BJ (cell line): ENCODE measurements around the gene COL23A1. TPM values are rescaled to one million over a fixed set of nuclear protein-coding genes. Genes with fewer than 3 reads are reported as not detected.
"Not testable (repeated sequence)": the region's sequence is repeated elsewhere in the genome, so short reads cannot be mapped to it uniquely, and the experiment has no call there.

Experiments
- CTCF ChIA-PET: fragments of 350-600 bp; formaldehyde crosslinking; extraction: SDS; loops from one replicate; lab custom pipeline; 2021; ENCODE audit warnings: antibody characterized with exemption, inconsistent platforms; lab: Yijun Ruan, JAX
- POLR2A ChIA-PET: fragments of 300-600 bp; sonication (Branson Sonifier 250); formaldehyde crosslinking; extraction: SDS; loops from one replicate; lab custom pipeline; 2021; ENCODE audit warnings: antibody characterized with exemption; lab: Charles Lee
- DNase-seq: peaks from one replicate; pipeline ENCODE4 v3.0.0-alpha.2; 2011; ENCODE audit warnings: low read depth
- H3K27me3 ChIP-seq: 2 replicates; pipeline ENCODE4 v1.6.0; 2011; ENCODE audit warnings: low read length; ENCODE audit not compliant: control insufficient read depth, insufficient read depth
- H3K36me3 ChIP-seq: 2 replicates; pipeline ENCODE4 v1.5.1; 2011; ENCODE audit warnings: low read length; ENCODE audit not compliant: control insufficient read depth, insufficient read depth
- H3K4me3 ChIP-seq: 2 replicates; pipeline ENCODE4 v1.5.1; 2011; ENCODE audit warnings: low read depth, mild to moderate bottlenecking, control low read depth, low read length
- CTCF ChIP-seq: IDR thresholded peaks from 2 replicates; pipeline ENCODE4 v1.5.1; 2011; ENCODE audit warnings: low read depth, mild to moderate bottlenecking, control low read depth, inconsistent platforms, low read length, moderate library complexity; ENCODE audit not compliant: insufficient read depth
- polyA plus RNA-seq: library from polyadenylated mRNA; depleted of rRNA; stranded (reverse); fragments of >200 nt; gene quantifications from 2 replicates; pipeline ENCODE4 v1.2.3, GENCODE V29; 2011

COL23A1 gene
- polyA plus RNA-seq, 1 experiment = not detected

- H3K36me3 ChIP-seq = no peaks in the 10 kb centered on the region
- no peak for DNase-seq
- CTCF ChIA-PET = no interaction called here
- POLR2A ChIA-PET = no interaction called here
- H3K27me3 ChIP-seq = no peaks in the 10 kb centered on the region
- no peak overlapping the region for H3K4me3 ChIP-seq
- TF ChIP-seq CTCF = no peak
These were observed 100.8 kb downstream of the COL23A1 start for GRCh38 chr5:178489271-178489976.

- Histone ChIP-seq H3K36me3 (no peaks in the 10 kb centered on the region), H3K27me3 (no peaks in the 10 kb centered on the region), H3K4me3 (no peak overlapping the region)
- ChIA-PET POLR2A (no interaction called here), CTCF (no interaction called here)
- no peak for TF ChIP-seq CTCF
- DNase-seq = no peak
These were observed 101.5 kb downstream of the COL23A1 start for GRCh38 chr5:178488696-178489095.

- ChIA-PET POLR2A (no interaction called here), CTCF (no interaction called here)
- H3K36me3 ChIP-seq = no peaks in the 10 kb centered on the region
- no peak for DNase-seq
- TF ChIP-seq CTCF = no peak
- H3K4me3 ChIP-seq = no peak overlapping the region
- H3K27me3 ChIP-seq = no peaks in the 10 kb centered on the region
These were observed 102.1 kb downstream of the COL23A1 start for GRCh38 chr5:178487911-178488600.

GRCh38 chr5:178486878-178487512 is 103.2 kb downstream of the COL23A1 start:
- DNase-seq, H3K27me3 ChIP-seq, POLR2A ChIA-PET, H3K36me3 ChIP-seq, CTCF ChIA-PET, H3K4me3 ChIP-seq: not testable (repeated sequence)

- no peaks in the 10 kb centered on the region for H3K27me3 ChIP-seq
- H3K4me3 ChIP-seq = no peak overlapping the region
- DNase-seq = no peak
- H3K36me3 ChIP-seq = no peaks in the 10 kb centered on the region
- CTCF ChIA-PET = no interaction called here
- POLR2A ChIA-PET = no interaction called here
- TF ChIP-seq CTCF = no peak
These were observed 104.0 kb downstream of the COL23A1 start for GRCh38 chr5:178486239-178486641.
